ENCODE measurements around the gene PPARA.

The PPARA gene

DNA sequence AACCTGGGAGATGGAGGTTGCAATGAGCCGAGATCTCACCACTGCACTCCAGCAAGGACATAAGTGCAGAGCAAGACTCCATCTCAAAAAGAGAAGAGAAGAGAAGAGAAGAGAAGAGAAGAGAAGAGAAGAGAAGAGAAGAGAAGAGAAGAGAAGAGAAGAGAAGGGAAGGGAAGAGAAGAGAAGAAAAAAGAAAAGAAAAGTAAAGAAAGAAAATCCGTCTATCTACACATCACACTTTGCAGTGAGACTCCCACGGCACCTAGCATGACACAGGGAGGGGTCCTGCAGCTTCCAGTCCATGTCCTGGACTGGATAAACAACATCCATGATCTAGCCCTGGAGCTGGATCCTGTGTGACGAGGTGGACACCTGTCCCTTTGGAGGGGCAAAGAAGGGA, 4.0 kb upstream of the PPARA start:
- ChIA-PET POLR2A (ENCODE audit: low non-redundant PET) (no interaction called here), CTCF (no interaction called here)
- H3K27ac ChIP-seq = no peak overlapping the region
- no peak for DNase-seq (ENCODE audit: low spot score)
- no peak for TF ChIP-seq CTCF (conservative IDR thresholded peaks at IDR 0.05; ENCODE audit: low read depth)

DNA sequence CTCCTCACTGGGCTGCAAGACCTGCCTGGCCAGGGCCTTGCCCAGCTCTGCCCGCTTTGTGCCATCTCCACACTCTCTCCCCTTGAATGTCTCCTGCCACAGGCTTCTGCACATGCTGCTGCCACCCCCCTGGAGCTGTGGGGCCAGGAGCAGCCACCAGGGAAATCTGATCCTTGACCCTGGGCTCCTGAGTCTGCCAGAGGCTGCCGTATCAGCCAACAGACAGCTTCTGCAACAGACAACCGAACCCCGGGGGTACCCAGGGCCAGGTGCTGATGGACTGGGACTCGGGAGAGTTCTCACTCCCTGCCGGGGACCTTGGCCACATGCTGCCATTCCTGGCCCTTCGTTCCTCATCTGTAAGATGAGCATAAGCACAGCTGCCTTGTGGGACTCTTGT, 3.3 kb upstream of the PPARA start:
- no peak for DNase-seq (ENCODE audit: low spot score)
- CTCF ChIA-PET = no interaction called here
- POLR2A ChIA-PET (ENCODE audit: low non-redundant PET) = no interaction called here
- H3K27ac ChIP-seq = peak overlapping the region; percentile 62
- no peak for TF ChIP-seq CTCF (conservative IDR thresholded peaks at IDR 0.05; ENCODE audit: low read depth)

DNA sequence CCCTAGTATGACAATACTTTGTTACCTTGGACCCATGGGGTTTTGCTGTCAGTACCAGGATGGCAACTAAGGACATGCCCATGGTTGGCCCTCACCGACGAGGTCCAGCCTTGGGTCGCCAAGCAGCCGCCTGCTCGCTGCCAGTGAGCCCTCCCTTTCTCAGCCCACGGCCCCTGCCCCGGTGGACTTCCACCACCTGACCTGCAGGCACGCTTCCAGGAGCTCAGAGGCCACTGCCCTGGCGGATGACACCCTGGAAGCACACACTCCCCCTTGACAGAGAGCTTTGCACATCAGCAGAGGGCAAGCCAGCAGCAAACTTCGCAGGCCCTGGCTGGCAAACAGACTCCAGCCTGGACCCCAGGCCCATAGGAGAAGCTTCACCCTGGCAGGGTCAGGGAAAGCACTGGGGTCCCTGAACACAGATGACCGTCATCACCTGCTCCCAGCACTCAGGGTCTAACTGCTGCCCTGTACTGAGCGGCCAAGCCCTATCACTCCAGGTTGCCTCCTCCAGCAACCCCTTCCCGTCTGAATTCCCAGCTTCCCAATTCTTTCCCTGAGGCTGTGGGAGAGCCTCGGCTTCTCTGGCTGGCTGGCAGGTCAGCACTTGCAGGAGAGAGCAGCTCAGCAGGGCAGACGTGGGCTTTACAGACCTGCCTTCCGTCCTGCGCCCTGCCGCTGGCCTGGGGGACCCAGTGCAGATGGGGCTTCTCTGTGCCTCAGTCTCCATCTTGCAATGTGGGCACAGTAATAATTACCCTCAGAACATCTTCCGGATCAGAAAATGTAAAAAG, 2.7 kb upstream of the PPARA start:
- ChIA-PET POLR2A (ENCODE audit: low non-redundant PET) (no interaction called here), CTCF (interaction anchor here (0.6 kb wide), 1 partner anchor 35 kb away, joined by 4 read pairs; no protein-coding TSS in a partner anchor)
- no peak for TF ChIP-seq CTCF (conservative IDR thresholded peaks at IDR 0.05; ENCODE audit: low read depth)
- H3K27ac ChIP-seq = peak overlapping the region; percentile 62
- peak; percentile 38 for DNase-seq (ENCODE audit: low spot score)

DNA sequence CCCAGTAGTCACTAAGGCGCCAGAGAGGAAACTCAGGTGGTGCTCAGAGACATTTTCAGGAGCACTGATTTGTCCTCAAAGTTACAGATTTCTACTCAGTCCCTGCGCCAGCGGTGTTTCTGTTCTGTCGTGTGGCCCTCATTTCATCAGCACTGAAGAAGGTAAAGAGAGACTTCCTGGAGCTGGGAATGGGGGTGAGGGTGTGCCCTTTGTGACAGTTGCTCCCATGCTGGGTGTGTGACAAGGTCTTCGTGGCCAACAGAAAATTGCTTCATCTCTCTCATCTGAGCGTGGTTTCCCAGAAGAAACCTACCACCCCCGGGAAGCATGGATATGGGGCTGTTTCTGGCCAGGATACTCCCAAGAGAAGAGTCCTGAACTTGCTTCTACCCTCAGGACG, 2.0 kb upstream of the PPARA start:
- POLR2A ChIA-PET (ENCODE audit: low non-redundant PET) = no interaction called here
- H3K27ac ChIP-seq = peak overlapping the region; percentile 62
- no peak for TF ChIP-seq CTCF (conservative IDR thresholded peaks at IDR 0.05; ENCODE audit: low read depth)
- no peak for DNase-seq (ENCODE audit: low spot score)
- CTCF ChIA-PET = no interaction called here

GRCh38 chr22:46148816-46149511, 1.4 kb upstream of the PPARA start:
- TF ChIP-seq CTCF (conservative IDR thresholded peaks at IDR 0.05; ENCODE audit: low read depth) = no peak
- peak overlapping the region; percentile 62 for H3K27ac ChIP-seq
- ChIA-PET CTCF (no interaction called here), POLR2A (ENCODE audit: low non-redundant PET) (no interaction called here)
- DNase-seq (ENCODE audit: low spot score) = no peak

GRCh38 chr22:46149512-46150033, 753 bp upstream of the PPARA start:
- CTCF ChIA-PET = no interaction called here
- no peak for TF ChIP-seq CTCF (conservative IDR thresholded peaks at IDR 0.05; ENCODE audit: low read depth)
- POLR2A ChIA-PET (ENCODE audit: low non-redundant PET) = no interaction called here
- H3K27ac ChIP-seq = peak overlapping the region; percentile 62
- DNase-seq (ENCODE audit: low spot score) = no peak
